ENCODE measurements around the gene SLFN11.

The SLFN11 gene

DNA sequence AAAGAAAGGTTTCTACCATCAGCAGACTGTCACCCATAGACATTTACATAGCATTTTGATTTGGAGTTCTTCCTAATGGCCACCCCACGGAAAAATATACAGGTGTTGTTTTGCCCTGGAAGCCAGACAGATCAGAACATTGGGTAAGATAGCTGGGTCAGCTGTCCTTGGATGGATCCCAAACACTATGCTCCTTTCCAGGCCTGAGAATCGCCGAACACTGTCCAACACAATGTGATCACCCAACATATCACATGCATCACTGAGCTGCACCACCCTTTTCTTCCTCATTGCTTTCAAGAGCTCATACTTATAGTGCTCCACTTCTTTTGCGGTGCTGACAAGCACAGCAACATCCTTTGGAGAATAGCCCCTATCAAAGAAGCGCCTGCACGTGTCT is 21.1 kb downstream of the SLFN11 start:
- H3K4me3 ChIP-seq (replicated peaks; ENCODE audit: low read depth, low read length): no peak overlapping the region
- no peak for DNase-seq (ENCODE audit: low read depth)
- TF ChIP-seq, protein P1, sequence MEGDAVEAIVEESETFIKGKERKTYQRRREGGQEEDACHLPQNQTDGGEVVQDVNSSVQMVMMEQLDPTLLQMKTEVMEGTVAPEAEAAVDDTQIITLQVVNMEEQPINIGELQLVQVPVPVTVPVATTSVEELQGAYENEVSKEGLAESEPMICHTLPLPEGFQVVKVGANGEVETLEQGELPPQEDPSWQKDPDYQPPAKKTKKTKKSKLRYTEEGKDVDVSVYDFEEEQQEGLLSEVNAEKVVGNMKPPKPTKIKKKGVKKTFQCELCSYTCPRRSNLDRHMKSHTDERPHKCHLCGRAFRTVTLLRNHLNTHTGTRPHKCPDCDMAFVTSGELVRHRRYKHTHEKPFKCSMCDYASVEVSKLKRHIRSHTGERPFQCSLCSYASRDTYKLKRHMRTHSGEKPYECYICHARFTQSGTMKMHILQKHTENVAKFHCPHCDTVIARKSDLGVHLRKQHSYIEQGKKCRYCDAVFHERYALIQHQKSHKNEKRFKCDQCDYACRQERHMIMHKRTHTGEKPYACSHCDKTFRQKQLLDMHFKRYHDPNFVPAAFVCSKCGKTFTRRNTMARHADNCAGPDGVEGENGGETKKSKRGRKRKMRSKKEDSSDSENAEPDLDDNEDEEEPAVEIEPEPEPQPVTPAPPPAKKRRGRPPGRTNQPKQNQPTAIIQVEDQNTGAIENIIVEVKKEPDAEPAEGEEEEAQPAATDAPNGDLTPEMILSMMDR (IDR thresholded peaks at IDR 0.05; ENCODE audit: low read length, missing control alignments): no peak

DNA sequence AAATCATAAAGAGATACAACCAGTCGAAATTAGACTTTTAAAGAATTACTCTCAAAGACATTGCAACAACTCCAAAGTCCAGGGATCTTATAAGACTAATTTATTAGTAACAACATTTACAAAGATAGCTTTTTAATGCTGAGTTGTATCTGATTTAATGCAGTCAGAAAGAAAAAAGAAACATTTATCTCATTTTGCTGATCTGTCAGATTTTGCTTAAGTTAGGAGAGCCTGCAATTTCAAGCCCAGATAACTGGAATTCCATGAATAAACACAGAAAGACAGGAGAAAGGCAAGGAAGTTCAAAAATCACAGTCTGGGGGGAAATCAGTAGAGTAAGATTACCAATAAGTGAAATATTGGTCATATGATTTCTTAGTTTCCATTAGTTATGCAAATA is 22.9 kb downstream of the SLFN11 start:
- no peak overlapping the region for H3K4me3 ChIP-seq (replicated peaks; ENCODE audit: low read depth, low read length)
- DNase-seq (ENCODE audit: low read depth): no peak
- TF ChIP-seq, protein P1 (IDR thresholded peaks at IDR 0.05; ENCODE audit: low read length, missing control alignments): no peak

DNA sequence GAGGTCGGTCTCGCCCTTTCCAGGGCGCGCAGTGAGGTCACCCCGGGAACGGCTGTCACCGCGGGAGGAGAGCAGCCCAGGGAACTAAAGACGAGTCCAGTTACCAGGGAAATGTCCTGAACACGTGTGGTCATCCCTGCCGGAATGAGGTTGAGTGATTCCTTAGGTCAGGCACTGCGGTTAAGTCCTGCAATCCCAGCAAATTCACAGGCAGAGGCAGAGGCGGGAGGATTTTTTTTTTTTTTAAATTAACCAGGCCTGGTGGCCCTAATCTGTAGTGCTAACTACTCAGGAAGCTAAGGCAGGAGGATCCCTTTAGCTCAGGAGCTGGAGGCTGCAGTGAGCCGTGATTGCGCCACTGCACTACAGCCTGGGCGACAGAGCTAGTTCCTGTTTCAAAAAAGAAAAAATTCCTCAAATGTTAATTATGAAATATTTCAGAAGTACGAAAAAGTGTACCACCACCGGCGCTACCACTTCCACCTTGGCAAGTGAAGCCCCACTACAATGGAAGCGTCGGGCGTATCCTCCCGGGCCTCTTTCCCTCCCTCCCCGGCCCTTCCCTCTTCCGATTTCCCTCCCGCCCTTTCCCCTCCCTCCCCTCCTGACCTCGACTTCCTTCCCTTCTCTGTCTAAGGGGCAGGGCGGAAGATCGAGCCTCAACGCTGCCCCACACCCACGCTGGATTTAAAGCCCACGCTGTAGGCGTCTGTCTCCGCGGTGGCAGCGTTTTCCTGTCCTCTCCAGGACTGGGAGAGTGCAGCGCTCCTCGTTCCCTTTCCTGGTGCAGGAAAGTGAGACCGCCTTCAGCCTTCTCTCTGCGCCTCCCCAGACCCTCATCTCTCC is 27.3 kb downstream of the SLFN11 start:
- DNase-seq (ENCODE audit: low read depth): peak; percentile 59
- TF ChIP-seq, protein P1 (IDR thresholded peaks at IDR 0.05; ENCODE audit: low read length, missing control alignments): no peak
- peak overlapping the region; percentile 51 for H3K4me3 ChIP-seq (replicated peaks; ENCODE audit: low read depth, low read length)

DNA sequence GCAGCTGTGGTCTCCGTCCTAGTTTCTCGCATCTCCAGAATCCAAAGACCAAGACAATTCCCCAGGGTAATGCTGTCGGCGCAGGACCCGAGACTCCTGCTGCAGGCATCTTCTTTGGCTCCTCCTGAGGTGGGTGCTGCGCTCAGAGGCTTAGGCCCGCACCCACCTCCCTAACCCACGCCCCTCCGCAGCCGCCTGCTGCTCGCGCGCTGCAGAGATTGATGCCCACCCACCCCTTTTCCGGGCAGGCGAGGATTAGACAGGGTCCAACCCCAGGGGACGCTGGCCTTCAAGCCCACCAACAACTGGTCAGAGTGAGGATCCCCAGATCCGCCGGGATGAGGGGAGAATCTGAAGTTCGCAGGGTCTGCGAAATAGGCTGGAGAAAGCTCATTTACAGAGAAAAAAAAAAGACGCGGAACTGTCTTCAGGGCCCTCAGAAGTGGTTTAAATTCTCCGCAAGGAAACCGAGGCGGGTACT is 27.9 kb downstream of the SLFN11 start:
- TF ChIP-seq, protein P1 (IDR thresholded peaks at IDR 0.05; ENCODE audit: low read length, missing control alignments): no peak
- no peak for DNase-seq (ENCODE audit: low read depth)
- peak overlapping the region; percentile 51 for H3K4me3 ChIP-seq (replicated peaks; ENCODE audit: low read depth, low read length)

DNA sequence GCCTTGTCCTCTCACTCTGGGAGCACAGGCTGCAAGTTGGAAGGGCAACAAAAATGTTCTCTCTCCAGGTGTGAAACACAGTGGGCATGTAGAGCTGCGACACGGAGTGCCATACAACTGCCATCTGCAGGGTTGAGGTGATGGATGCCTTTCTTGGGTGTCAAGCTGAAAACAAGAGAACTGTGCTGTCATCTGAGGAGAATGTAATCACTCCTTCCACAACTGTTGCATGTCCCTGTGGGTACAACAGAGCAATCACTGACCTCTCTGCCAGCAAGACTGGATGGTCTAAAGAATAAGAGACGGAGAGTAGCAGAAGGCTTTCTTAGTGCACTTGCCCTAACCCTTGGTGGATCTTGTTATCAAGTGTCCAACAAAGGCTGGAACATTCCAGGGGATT is 29.2 kb downstream of the SLFN11 start:
- H3K4me3 ChIP-seq (replicated peaks; ENCODE audit: low read depth, low read length): no peak overlapping the region
- TF ChIP-seq, protein P1 (IDR thresholded peaks at IDR 0.05; ENCODE audit: low read length, missing control alignments): no peak
- no peak for DNase-seq (ENCODE audit: low read depth)

DNA sequence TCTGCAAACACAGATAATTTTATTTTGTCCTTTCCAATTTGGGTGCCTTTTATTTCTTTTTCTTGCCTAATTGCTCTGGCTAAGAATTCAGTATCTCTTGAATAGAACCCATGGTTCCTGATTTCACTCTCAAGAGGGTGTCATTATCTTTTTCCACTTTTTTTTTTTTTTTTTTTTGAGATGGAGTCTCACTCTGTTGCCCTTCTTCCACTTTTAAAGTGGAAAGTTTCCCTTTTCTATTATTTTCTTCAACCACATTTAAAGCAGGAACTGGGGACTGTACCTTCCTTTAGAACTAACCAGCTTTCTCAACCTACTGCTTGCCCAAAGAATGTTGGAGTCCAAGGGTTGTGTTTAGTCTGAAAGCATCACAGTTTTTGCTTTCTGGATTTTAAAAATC is 31.1 kb downstream of the SLFN11 start:
- no peak for DNase-seq (ENCODE audit: low read depth)
- TF ChIP-seq, protein P1 (IDR thresholded peaks at IDR 0.05; ENCODE audit: low read length, missing control alignments): no peak
- no peak overlapping the region for H3K4me3 ChIP-seq (replicated peaks; ENCODE audit: low read depth, low read length)
